ENCODE measurements around the gene ALDH8A1. TPM values are rescaled to one million over a fixed set of nuclear protein-coding genes. Genes with fewer than 3 reads are reported as not detected.
"Not testable (repeated sequence)": the region's sequence is repeated elsewhere in the genome, so short reads cannot be mapped to it uniquely, and the experiment has no call there.

Gene ALDH8A1
- total RNA-seq, 4 donors from 2014 or later = 0.56 to 2.4 (median 1.0) TPM; not detected in 1

GRCh38 chr6:134918418-134918961, 31.4 kb downstream of the ALDH8A1 start:
- H3K4me1 ChIP-seq = no peaks in the 10 kb centered on the region
- no peaks in the 10 kb centered on the region for H3K36me3 ChIP-seq
- no peak for DNase-seq (ENCODE audit: low spot score in 2 of 2)
- no peak overlapping the region for H3K27ac ChIP-seq
- no peaks in the 10 kb centered on the region for H3K9me3 ChIP-seq
- WGBS = 97% methylated on average over 17 of the region's 17 CpGs
- H3K27me3 ChIP-seq = no peaks in the 10 kb centered on the region
- TF ChIP-seq POLR2A (IDR thresholded peaks at IDR 0.05) = no peak
- TF ChIP-seq POLR2AphosphoS5 (IDR thresholded peaks at IDR 0.05) = no peak
- TF ChIP-seq, protein P1, sequence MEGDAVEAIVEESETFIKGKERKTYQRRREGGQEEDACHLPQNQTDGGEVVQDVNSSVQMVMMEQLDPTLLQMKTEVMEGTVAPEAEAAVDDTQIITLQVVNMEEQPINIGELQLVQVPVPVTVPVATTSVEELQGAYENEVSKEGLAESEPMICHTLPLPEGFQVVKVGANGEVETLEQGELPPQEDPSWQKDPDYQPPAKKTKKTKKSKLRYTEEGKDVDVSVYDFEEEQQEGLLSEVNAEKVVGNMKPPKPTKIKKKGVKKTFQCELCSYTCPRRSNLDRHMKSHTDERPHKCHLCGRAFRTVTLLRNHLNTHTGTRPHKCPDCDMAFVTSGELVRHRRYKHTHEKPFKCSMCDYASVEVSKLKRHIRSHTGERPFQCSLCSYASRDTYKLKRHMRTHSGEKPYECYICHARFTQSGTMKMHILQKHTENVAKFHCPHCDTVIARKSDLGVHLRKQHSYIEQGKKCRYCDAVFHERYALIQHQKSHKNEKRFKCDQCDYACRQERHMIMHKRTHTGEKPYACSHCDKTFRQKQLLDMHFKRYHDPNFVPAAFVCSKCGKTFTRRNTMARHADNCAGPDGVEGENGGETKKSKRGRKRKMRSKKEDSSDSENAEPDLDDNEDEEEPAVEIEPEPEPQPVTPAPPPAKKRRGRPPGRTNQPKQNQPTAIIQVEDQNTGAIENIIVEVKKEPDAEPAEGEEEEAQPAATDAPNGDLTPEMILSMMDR (IDR thresholded peaks at IDR 0.05) = no peak
- no peak for TF ChIP-seq EP300 (IDR thresholded peaks at IDR 0.05)
- no peak overlapping the region for H3K4me3 ChIP-seq

GRCh38 chr6:134911547-134911946, 38.4 kb downstream of the ALDH8A1 start:
- H3K4me1 ChIP-seq = peaks cover 18% of the 10 kb centered on the region
- WGBS = 83% methylated on average over 1 of the region's 1 CpG
- no peaks in the 10 kb centered on the region for H3K36me3 ChIP-seq
- H3K9me3 ChIP-seq = no peaks in the 10 kb centered on the region
- no peaks in the 10 kb centered on the region for H3K27me3 ChIP-seq
- no peak overlapping the region for H3K27ac ChIP-seq
- H3K4me3 ChIP-seq = no peak overlapping the region
- DNase-seq (ENCODE audit: low spot score in 2 of 2) = no peak
- no peak for TF ChIP-seq POLR2A (IDR thresholded peaks at IDR 0.05)
- TF ChIP-seq POLR2AphosphoS5 (IDR thresholded peaks at IDR 0.05) = no peak
- TF ChIP-seq, protein P1 (IDR thresholded peaks at IDR 0.05) = no peak
- no peak for TF ChIP-seq EP300 (IDR thresholded peaks at IDR 0.05)

DNA sequence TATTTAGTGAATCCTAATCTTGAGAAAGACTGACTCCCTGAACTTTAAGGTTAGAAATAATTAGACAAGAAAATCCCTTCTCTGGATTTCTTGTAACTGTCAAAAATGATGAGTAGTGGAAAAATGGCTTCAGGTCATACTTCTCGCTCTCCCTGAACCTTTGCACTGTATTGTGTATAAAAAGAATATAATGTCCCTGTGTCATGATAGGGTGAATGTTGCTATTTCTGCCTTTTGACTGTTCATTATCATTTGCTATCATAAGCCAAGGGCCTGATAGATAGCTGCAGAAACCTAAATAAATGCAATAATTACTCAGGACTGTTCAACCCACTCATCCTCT, 39.3 kb downstream of the ALDH8A1 start:
- Histone ChIP-seq H3K4me1 (peaks cover 18% of the 10 kb centered on the region), H3K9me3 (no peaks in the 10 kb centered on the region), H3K27ac (no peak overlapping the region), H3K4me3 (no peak overlapping the region), H3K36me3 (no peaks in the 10 kb centered on the region), H3K27me3 (no peaks in the 10 kb centered on the region)
- DNase-seq (ENCODE audit: low spot score in 2 of 2) = no peak
- 66% methylated on average over 1 of the region's 1 CpG for WGBS
- no peak for TF ChIP-seq POLR2AphosphoS5 (IDR thresholded peaks at IDR 0.05)
- TF ChIP-seq, protein P1 (IDR thresholded peaks at IDR 0.05) = no peak
- no peak for TF ChIP-seq POLR2A (IDR thresholded peaks at IDR 0.05)
- TF ChIP-seq EP300 (IDR thresholded peaks at IDR 0.05) = no peak

DNA sequence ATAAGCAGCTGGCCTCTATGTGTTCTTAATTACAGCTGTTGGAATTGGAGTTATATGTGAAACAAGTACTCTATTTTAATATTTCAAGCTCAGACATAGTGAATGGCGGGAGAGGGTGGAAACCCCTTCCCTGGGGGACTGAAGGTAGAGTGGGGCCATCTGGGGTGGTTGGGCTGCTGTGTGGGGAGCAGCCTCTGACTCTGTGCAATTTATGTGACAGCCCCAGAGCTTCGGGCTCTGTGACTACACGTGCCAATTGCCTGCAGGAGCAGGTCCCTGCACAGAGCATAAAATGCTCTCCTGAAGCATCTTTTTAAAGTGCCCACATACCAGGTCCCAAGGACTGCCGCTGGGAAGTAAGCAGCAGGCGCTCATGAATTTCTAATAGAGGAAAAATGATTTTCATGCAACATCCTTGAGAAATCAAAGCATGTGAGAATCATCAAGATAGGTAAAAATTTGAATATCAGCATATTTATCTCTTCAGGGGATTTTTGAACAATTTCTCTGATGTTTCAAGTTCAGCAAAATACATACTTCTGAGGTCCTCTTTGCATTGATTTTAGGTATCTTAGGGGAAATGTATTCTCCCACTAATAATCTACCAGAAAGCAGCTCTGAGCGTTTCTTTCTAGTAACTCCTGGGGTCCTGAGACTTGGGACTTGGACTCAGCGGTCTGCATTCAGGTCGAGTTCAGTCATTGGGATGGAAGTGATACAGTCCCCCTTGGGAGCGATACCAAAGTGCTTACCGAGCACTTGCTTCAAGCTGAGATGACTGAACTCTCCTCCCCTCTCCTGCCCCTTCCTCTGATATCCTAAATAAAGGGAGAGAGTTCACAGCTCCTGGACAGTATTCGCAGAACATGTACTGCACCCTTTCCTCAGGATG, 40.0 kb downstream of the ALDH8A1 start:
- H3K4me3 ChIP-seq = no peak overlapping the region
- no peak for DNase-seq (ENCODE audit: low spot score in 2 of 2)
- peak overlapping the region; percentile 76 for H3K27ac ChIP-seq
- 47% methylated on average over 11 of the region's 11 CpGs for WGBS
- H3K36me3 ChIP-seq = no peaks in the 10 kb centered on the region
- H3K9me3 ChIP-seq = no peaks in the 10 kb centered on the region
- TF ChIP-seq POLR2A (IDR thresholded peaks at IDR 0.05) (no peak), POLR2AphosphoS5 (IDR thresholded peaks at IDR 0.05) (no peak), EP300 (IDR thresholded peaks at IDR 0.05) (no peak)
- TF ChIP-seq, protein P1 (IDR thresholded peaks at IDR 0.05) = no peak
- no peaks in the 10 kb centered on the region for H3K27me3 ChIP-seq
- peaks cover 18% of the 10 kb centered on the region for H3K4me1 ChIP-seq

GRCh38 chr6:134908906-134909516, 40.9 kb downstream of the ALDH8A1 start:
- no peak overlapping the region for H3K4me3 ChIP-seq
- H3K4me1 ChIP-seq = peaks cover 18% of the 10 kb centered on the region
- WGBS = 30% methylated on average over 12 of the region's 12 CpGs
- no peaks in the 10 kb centered on the region for H3K36me3 ChIP-seq
- no peaks in the 10 kb centered on the region for H3K9me3 ChIP-seq
- TF ChIP-seq POLR2A (IDR thresholded peaks at IDR 0.05) (no peak), EP300 (IDR thresholded peaks at IDR 0.05) (peak; percentile 45), POLR2AphosphoS5 (IDR thresholded peaks at IDR 0.05) (peak in 1 of 3 donors; percentile 21)
- TF ChIP-seq, protein P1 (IDR thresholded peaks at IDR 0.05) = no peak
- peak in 1 of 2 donors; percentile 87 for DNase-seq (ENCODE audit: low spot score in 2 of 2)
- H3K27ac ChIP-seq = peak overlapping the region; percentile 76
- no peaks in the 10 kb centered on the region for H3K27me3 ChIP-seq

- H3K27me3 ChIP-seq; DNase-seq (ENCODE audit: low spot score in 2 of 2); H3K9me3 ChIP-seq; H3K4me3 ChIP-seq; H3K27ac ChIP-seq; H3K36me3 ChIP-seq: not testable (repeated sequence)
- 100% methylated on average over 4 of the region's 42 CpGs for WGBS
- peaks cover 14% of the 10 kb centered on the region for H3K4me1 ChIP-seq
Measured at GRCh38 chr6:134904731-134905130, 45.2 kb downstream of the ALDH8A1 start.
